BJ (cell line): ENCODE data around the gene ABCC5. TPM values are rescaled to one million over a fixed set of nuclear protein-coding genes. Genes with fewer than 3 reads are reported as not detected.
"Not testable (repeated sequence)": the region's sequence is repeated elsewhere in the genome, so short reads cannot be mapped to it uniquely, and the experiment has no call there.

ENCODE experiments used
- CTCF ChIA-PET: fragments of 350-600 bp; formaldehyde crosslinking; extraction: SDS; loops from one replicate; lab custom pipeline; 2021; ENCODE audit warnings: antibody characterized with exemption, inconsistent platforms; lab: Yijun Ruan, JAX
- POLR2A ChIA-PET: fragments of 300-600 bp; sonication (Branson Sonifier 250); formaldehyde crosslinking; extraction: SDS; loops from one replicate; lab custom pipeline; 2021; ENCODE audit warnings: antibody characterized with exemption; lab: Charles Lee
- DNase-seq: peaks from one replicate; pipeline ENCODE4 v3.0.0-alpha.2; 2011; ENCODE audit warnings: low read depth
- H3K27me3 ChIP-seq: 2 replicates; pipeline ENCODE4 v1.6.0; 2011; ENCODE audit warnings: low read length; ENCODE audit not compliant: control insufficient read depth, insufficient read depth
- H3K36me3 ChIP-seq: 2 replicates; pipeline ENCODE4 v1.5.1; 2011; ENCODE audit warnings: low read length; ENCODE audit not compliant: control insufficient read depth, insufficient read depth
- H3K4me3 ChIP-seq: 2 replicates; pipeline ENCODE4 v1.5.1; 2011; ENCODE audit warnings: low read depth, mild to moderate bottlenecking, control low read depth, low read length
- CTCF ChIP-seq: IDR thresholded peaks from 2 replicates; pipeline ENCODE4 v1.5.1; 2011; ENCODE audit warnings: low read depth, mild to moderate bottlenecking, control low read depth, inconsistent platforms, low read length, moderate library complexity; ENCODE audit not compliant: insufficient read depth
- polyA plus RNA-seq: library from polyadenylated mRNA; depleted of rRNA; stranded (reverse); fragments of >200 nt; gene quantifications from 2 replicates; pipeline ENCODE4 v1.2.3, GENCODE V29; 2011

Gene ABCC5
- polyA plus RNA-seq, 1 experiment: 16.9 TPM

- Histone ChIP-seq H3K4me3 (peak overlapping the region; percentile 98), H3K36me3 (no peaks in the 10 kb centered on the region), H3K27me3 (no peaks in the 10 kb centered on the region)
- no peak for DNase-seq
- ChIA-PET POLR2A (no interaction called here), CTCF (interaction anchor here (0.7 to 3.5 kb wide), 31 partner anchors 8 to 499 kb away, joined by 3 to 41 read pairs (median 5); partner anchors contain the start of genes ABCC5, EEF1AKMT4 and MAP6D1)
- no peak for TF ChIP-seq CTCF
Measured at GRCh38 chr3:183884097-183884426, 133.6 kb downstream of the ABCC5 start.

GRCh38 chr3:183883291-183884096 is 134.2 kb downstream of the ABCC5 start:
- no peak for TF ChIP-seq CTCF
- ChIA-PET CTCF (interaction anchor here (0.9 to 3.5 kb wide), 5 partner anchors 12 to 404 kb away, joined by 5 to 41 read pairs (median 7); partner anchors contain the start of gene MAP6D1), POLR2A (no interaction called here)
- no peaks in the 10 kb centered on the region for H3K36me3 ChIP-seq
- no peaks in the 10 kb centered on the region for H3K27me3 ChIP-seq
- DNase-seq: no peak
- peak overlapping the region; percentile 98 for H3K4me3 ChIP-seq

DNA sequence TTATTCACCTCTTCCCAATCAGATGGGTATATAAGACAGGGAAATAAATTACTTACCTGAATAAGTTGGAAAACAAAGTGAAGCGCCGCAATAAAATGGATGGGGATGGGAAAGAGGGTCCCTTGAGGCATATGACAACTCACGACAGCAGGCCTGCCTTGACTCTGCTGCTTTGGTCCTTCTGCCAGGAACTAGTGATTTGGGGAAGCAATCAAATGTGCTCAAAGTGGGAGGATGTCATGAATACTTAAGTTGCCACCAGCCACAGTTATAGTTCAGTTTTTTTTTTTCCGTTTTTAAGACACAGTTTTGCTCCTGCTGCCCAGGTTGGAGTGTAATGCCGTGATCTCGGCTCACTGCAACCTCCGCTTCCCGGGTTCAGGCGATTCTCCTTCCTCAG is 137.6 kb downstream of the ABCC5 start:
- ChIA-PET POLR2A (no interaction called here), CTCF (interaction anchor here (1.0 kb wide), 1 partner anchor 138 kb away, joined by 4 read pairs; the partner anchor contains the start of gene ABCC5)
- no peak for DNase-seq
- H3K36me3 ChIP-seq: no peaks in the 10 kb centered on the region
- TF ChIP-seq CTCF: no peak
- no peaks in the 10 kb centered on the region for H3K27me3 ChIP-seq
- H3K4me3 ChIP-seq: no peak overlapping the region

- no peaks in the 10 kb centered on the region for H3K27me3 ChIP-seq
- no peak for DNase-seq
- no peak overlapping the region for H3K4me3 ChIP-seq
- ChIA-PET POLR2A (no interaction called here), CTCF (no interaction called here)
- TF ChIP-seq CTCF: no peak
- H3K36me3 ChIP-seq: no peaks in the 10 kb centered on the region
Measured at GRCh38 chr3:183879243-183879642, 138.4 kb downstream of the ABCC5 start.

DNA sequence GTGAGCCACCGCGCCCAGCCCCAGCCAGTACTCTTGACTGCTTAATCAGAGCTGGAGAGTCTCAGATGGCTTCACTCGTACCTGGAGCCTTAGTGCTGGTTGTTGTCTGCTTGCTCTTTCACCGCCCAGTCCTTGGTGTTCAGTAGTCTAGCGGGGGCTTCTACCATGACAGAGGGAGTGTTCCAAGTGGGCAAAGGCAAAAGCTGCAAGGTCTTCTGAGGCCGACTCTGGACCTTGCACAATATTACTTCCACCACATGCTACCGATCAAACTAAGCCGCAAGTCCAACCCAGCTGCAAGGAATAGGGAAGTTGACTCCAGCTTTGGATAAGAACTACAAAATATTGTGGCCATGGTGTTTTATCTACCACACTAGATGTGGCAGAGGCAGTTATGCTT is 139.6 kb downstream of the ABCC5 start:
- DNase-seq: no peak
- ChIA-PET POLR2A (no interaction called here), CTCF (interaction anchor here (0.7 kb wide), 1 partner anchor 349 kb away, joined by 3 read pairs; no protein-coding TSS in a partner anchor)
- no peak for TF ChIP-seq CTCF
- Histone ChIP-seq H3K4me3 (no peak overlapping the region), H3K36me3 (no peaks in the 10 kb centered on the region), H3K27me3 (no peaks in the 10 kb centered on the region)

DNA sequence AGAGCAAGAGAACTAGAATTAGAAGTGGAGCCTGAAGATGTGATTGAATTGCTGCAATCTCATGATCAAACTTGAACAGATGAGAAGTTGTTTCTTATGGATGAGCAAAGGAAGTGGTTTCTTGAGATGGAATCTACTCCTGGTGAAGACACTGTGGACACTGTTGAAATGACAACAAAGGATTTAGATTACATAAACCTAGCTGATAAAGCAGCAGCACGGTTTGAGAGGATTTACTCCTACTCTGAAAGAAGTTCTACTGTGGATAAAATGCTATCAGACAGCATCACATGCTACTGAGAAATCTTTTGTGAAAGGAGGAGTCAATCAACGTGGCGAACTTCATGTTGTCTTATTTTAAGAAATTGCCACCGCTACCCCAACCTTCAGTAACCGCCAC is 140.5 kb downstream of the ABCC5 start:
- POLR2A ChIA-PET, H3K4me3 ChIP-seq, H3K27me3 ChIP-seq, H3K36me3 ChIP-seq, DNase-seq: not testable (repeated sequence)
- CTCF ChIA-PET: interaction anchor here (3.6 kb wide), 1 partner anchor 8 kb away, joined by 22 read pairs; the partner anchor contains the start of gene PARL
